D721Med (cell line): ENCODE measurements around the gene ATP2B1.

Experiments
- DNase-seq: peaks from one replicate; pipeline ENCODE4 v3.0.0; 2011; ENCODE audit warnings: low spot score; ENCODE audit not compliant: insufficient read length
- FAIRE-seq: peaks from 2 replicates; lab custom pipeline; 2011; peaks lifted over from hg19 to GRCh38; lab: Jason Lieb, UNC
- CTCF ChIP-seq: IDR thresholded peaks from 2 replicates; pipeline ENCODE4 v1.5.1; 2012; ENCODE audit warnings: mild to moderate bottlenecking, control low read depth; ENCODE audit not compliant: insufficient read depth; ENCODE audit errors: missing control alignments

Gene ATP2B1

GRCh38 chr12:89556976-89557375 lies 151.7 kb downstream of the ATP2B1 start:
- DNase-seq, result no peak
- TF ChIP-seq CTCF, result no peak

GRCh38 chr12:89552376-89552775 lies 156.3 kb downstream of the ATP2B1 start:
- no peak for FAIRE-seq

More at GRCh38 chr12:89556976-89557375, 151.7 kb downstream of the ATP2B1 start:
- no peak for FAIRE-seq

GRCh38 chr12:89551747-89552146 lies 156.9 kb downstream of the ATP2B1 start:
- DNase-seq (no peak), FAIRE-seq (no peak)
- TF ChIP-seq CTCF, result no peak

More at GRCh38 chr12:89552376-89552775, 156.3 kb downstream of the ATP2B1 start:
- TF ChIP-seq CTCF, result no peak
- DNase-seq, result no peak

- no peak for TF ChIP-seq CTCF
- no peak for DNase-seq
Measured at GRCh38 chr12:89547101-89547500, 161.5 kb downstream of the ATP2B1 start.

GRCh38 chr12:89546151-89546550 lies 162.5 kb downstream of the ATP2B1 start:
- no peak for TF ChIP-seq CTCF
- FAIRE-seq, result no peak
- no peak for DNase-seq

More at GRCh38 chr12:89547101-89547500, 161.5 kb downstream of the ATP2B1 start:
- no peak for FAIRE-seq

GRCh38 chr12:89544681-89545184 lies 163.9 kb downstream of the ATP2B1 start:
- no peak for TF ChIP-seq CTCF
- FAIRE-seq (peak; percentile 67), DNase-seq (no peak)

- peak; percentile 21 for FAIRE-seq
Measured at GRCh38 chr12:89544022-89544421, 164.6 kb downstream of the ATP2B1 start.

More at GRCh38 chr12:89544022-89544421, 164.6 kb downstream of the ATP2B1 start:
- no peak for DNase-seq
- no peak for TF ChIP-seq CTCF
